LHCN-M2 (cell line): ENCODE measurements around the gene METAP2. TPM values are rescaled to one million over a fixed set of nuclear protein-coding genes. Genes with fewer than 3 reads are reported as not detected.

Experiments
- DNase-seq: peaks from one replicate; pipeline ENCODE4 v3.0.0-alpha.2; 2012; ENCODE audit warnings: low read depth
- total RNA-seq: library from RNA; depleted of rRNA; stranded (reverse); fragments of >200 nt; gene quantifications from 2 replicates; pipeline ENCODE4 v1.2.3, GENCODE V29; 2014; rRNA removed

METAP2 gene
- total RNA-seq, 1 experiment from 2014 or later: 101 TPM

DNA sequence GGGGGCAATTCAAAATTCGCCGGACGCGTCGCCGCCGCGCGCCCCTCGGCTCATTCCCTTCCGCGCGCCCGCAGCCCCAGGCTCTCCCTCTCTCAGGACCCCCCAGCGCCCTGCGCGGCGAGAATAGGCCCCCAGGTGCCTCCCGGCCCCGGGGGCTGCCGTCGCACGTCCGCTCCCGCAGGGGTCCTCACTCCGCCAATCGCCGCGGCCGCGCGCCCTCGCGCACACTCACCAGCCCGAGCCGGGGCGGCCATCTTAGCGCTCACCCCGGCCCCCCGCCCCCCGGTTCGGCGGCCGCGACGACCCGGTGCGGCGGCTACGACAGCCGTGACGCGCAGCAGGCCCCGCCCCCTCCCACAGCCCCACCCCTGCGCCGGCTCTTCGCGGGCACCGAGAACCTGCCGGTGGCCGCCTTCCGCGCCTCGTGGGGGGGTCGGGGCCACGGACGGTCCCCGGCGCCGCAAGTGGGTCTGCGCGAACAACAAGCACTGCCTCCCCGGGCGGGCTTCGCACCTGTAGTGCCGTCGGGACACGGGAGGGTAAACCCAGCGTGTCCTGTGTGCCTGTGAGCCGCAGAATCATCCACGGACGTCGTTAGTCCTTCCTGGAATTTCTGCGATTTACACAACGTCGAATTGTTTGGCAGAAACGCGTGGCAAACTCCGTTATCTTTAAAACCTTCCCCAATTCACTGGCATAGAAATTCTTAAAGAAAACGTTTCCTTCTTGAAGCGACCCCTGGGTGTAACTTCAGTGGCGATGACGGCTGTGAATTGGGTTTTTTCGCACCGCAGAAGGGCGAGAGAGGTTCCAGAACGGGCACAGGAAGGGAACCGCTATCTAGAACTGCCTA is 74.8 kb downstream of the METAP2 start:
- no peak for DNase-seq

DNA sequence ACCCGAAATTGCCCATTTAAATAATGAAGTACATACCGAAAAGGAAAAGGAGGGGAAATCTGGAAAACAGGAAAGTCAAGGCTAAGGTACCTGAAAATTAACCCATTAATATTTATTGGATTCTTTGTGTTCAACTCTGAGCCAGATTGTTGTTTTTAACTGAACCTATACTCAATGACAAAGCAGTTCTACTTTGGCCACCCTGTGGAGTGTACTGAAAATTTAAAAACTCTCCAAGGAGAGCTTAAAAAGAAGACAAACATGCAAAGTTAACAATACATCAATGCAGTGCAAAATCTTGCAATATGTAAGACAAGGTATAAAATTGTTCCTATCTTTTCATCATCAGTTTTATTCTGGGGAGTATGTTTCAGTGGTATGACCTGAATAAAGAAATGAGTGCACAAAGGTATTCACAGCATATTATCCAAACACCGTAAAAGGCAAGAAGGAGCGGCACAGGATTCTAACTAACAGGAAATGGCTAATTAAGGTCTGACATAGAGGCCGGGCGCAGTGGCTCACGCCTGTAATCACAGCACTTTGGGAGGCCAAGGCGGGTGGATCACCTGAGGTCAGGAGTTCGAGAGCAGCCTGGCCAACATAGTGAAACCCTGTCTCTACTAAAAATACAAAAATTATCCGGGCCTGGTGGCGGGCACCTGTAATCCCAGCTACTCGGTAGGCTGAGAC is 75.6 kb downstream of the METAP2 start:
- DNase-seq: no peak

DNA sequence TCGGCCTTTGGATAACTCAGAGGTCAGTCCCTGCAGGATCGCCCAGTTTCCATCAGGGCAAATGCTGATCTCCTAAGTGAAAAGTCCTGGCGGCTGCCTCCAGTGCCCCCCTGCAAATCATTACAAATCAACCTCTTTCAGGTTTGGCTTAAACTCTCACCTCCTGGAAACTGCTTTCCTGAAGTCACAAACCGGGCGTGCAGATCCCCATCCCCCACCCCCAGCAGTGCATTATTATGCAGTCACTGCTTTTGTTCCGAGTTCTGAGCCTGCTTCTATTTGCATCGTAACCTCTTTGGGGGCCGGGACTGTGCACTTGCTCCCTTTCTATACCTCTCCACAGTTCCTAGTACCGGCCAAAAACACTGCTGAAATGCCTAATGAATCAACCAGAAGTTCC is 77.4 kb downstream of the METAP2 start, which contains the start of gene USP44:
TSS of gene USP44 (minus strand) at position 172 of the 400 bp plus-strand sequence. CDS start 17,220 bp downstream, outside the sequence.
- no peak for DNase-seq

DNA sequence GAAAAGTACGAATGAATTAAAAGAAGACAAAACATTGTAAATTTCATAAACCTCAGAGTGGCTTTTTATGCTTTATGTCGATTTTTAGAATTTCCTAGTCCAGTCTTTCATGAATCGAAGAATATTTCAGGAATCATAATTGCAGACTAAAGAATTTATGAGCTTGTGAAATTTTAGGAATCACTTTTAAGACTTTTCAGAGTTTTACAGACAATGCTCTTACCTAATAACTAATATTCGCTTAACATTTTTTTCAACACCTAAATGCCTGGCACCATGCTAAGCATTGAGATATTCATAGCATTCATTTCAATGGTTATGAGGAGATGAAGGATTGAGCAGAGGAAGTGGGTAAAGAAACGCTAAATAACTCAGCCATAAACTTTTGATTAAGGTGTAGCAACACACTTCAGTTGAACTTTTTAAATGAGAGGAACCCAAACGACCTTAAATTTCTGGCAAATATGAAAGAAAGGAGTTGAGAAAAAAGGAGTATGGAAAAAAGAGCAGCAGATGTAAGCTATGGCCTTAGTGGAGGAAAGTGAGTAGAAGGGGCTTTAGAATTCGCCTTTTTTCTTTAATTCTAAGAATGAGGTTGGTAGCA is 78.1 kb downstream of the METAP2 start:
- DNase-seq: no peak

DNA sequence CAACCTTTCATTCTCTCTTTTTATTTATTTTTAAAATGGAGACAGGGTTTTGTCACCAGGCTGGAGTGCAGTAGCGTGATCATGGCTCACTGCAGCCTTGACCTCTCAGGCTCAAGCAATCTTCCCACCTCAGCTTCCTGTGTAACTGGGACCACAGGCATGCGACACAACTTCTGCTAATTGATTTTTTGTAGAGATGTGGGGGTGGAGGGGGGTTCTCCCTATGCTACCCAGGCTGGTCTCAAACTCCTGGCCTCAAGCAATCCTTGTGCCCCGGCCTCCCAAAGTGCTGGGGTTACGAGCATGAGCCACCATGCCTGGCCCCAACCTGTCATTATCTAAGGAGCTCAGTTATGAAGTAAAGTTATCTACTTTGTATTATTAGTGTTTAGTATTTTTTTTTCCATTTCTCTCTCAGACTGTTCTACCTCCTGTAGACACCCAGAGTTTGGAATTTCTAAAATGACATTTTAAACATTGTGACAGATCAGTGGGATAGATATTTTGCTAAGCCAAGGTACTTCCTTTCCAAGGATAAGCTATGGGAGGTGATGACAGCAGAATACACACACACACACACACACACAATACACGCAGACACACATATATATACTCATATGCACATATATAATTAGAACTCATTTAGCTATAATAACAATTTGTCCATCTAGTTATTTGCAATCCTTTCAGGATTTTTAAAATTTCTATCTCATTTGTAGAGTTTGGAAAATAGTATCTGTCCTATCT is 79.4 kb downstream of the METAP2 start:
- DNase-seq: no peak

DNA sequence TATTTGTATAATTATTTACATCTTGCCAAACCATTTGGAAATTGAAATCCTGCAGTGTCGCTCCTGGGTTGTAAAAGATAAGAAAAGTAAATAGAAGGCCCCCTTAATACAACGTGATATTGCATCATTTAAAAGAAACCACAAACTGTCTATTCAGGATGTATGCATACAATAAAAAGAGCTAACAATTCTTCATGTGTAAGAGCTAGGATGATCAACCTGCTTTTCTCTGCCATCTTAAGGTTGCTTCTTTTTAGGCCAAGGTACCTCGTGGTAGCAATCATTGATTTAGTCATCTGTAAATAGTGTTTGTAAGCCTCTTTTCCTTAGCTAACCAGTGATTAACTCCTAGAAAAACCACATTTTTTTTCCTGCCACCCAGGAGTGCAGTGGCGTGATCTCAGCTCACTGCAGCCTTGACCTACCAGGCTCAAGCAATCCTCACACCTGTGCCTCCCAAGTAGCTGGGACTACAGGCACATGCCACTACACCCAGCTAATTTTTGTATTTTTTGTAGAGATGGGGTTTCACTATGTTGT is 80.7 kb downstream of the METAP2 start:
- DNase-seq: no peak

DNA sequence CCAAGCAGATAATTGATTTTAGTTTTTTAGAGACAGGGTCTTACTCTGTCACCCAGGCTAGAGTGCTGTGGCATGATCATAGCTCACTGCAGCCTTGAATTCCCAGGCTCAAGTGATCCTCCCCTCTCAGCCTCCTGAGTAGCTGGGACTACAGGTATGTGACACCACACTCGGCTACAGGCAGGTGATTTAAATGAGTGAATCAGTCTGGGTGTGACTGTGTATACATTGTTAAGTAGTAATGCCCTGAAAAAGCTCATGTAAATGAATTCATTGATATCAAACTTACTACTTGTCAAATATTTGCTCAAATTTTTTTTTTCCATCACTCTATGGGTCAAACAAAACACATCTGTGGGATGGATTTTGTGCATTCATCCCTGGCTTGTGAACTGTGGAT is 83.7 kb downstream of the METAP2 start:
- no peak for DNase-seq

Other genes with a start within 250 kb of the METAP2 start
- gene USP44, start 77.3 kb downstream of the METAP2 start, total RNA-seq: not detected in 2 replicates